DMS79 treated with DMSO at 0.1 percent for 48 hours (cell line): ENCODE results near the gene NEURL4.
A peak's percentile ranks its signal among the peaks of the same experiment; 100 is the strongest.
"Not testable (repeated sequence)": the region's sequence is repeated elsewhere in the genome, so short reads cannot be mapped to it uniquely, and the experiment has no call there.

Source experiments
- DNase-seq: peaks from one replicate; lab custom pipeline; 2025; lab: John Stamatoyannopoulos, UW

The NEURL4 gene

DNA sequence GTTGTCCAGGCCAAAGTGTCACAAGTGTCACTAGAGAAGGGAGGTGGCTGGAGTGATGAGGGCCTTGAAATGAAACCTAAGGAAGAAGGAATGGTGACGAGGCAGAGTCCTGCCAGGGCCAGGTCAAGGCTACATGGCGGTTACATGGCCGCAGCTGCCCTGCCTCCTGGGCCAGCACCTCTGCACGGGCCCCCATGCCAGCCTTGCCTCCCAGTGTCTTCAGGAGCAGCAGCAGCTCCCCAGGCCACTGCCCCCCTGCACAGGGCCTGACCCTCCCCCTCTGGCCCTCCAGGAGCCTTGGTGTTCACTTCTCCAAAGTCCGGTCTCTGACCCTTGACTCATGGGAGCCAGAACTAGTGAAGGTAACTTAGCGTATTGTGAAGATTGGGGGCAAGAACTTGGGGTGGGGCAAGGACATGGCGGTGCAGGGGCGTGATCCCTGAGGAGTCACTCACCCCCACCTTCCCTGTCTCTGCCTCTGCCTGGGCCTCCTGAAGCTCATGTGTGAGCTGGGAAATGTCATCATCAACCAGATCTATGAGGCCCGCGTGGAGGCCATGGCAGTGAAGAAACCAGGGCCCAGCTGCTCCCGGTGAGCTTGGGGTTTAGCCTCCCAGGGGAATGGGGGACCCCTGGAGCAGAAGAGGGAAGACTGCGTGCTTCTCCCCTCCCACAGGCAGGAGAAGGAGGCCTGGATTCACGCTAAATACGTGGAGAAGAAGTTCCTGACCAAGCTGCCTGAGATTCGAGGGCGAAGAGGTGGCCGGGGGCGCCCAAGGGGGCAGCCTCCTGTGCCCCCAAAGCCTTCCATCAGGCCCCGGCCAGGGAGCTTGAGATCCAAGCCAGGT, 18.7 kb upstream of the NEURL4 start:
- no peak for DNase-seq

DNA sequence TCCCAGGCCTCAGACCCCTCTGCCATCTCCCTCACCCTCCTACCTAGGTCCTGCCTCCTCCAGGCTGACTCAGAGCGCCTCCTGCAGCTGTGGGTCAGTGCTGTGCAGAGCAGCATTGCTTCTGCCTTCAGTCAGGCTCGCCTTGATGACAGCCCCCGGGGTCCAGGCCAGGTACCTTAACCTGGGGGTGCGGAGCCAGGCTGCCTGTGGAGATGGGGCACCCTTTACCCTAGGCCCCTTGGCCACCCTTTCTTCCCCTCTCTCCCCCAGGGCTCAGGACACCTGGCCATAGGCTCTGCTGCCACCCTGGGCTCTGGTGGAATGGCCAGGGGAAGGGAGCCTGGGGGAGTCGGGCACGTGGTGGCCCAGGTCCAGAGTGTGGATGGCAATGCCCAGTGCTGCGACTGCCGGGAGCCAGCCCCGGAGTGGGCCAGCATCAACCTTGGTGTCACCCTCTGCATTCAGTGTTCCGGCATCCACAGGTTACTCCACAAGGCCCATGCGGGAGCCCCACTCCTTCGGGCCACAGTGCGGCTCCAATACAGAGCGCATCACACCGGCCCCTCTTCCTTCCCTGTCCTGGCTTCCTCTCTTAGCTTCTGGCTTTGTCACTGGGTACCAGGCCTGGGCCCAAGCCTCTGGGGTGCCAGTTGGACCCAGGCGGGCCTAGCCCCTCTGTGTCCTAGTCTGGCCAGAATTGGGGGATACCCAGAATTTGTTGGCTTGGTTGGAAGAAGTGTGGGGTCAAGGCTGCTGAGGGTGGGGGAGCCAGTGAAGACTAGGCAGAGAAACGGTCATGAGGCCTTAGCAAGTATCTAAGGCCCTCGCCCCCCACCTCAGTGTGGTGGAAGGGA, 17.9 kb upstream of the NEURL4 start:
- DNase-seq, result no peak

DNA sequence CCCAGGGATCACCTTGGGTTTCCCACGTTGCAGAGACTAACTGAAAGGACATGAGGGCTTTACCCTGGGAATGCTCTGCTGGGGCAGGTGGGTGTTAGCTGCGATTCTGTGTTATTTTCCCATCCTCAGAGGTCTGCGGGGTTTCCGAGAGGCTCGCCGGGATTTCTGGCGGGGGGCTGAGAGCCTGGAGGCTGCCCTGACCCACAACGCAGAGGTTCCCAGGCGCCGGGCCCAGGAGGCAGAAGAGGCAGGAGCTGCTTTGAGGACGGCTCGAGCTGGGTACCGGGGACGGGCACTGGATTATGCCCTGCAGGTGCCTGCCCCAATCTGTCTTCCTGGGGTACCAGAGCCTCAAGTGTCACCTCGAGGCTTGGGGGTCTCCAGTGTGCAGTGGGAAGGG, 14.1 kb upstream of the NEURL4 start:
- no peak for DNase-seq

DNA sequence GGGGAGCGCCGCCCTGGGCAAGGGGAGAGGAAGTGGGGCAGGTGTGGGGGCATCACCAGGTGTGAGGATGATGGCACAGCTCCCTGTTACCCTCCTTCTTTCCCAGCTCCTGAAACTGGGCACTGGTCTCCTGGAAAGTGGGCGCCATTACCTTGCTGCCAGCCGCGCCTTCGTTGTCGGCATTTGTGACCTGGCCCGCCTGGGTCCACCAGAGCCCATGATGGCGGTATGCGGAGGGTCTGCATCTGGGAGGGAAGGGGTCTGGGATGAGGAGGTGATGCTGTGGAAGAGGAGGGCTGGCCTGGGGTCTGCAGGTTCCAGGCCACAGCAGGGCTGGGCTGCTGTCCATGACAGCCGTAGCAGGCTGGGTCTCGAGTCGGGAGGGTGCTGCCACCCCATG, 12.7 kb upstream of the NEURL4 start:
- DNase-seq, result no peak

DNA sequence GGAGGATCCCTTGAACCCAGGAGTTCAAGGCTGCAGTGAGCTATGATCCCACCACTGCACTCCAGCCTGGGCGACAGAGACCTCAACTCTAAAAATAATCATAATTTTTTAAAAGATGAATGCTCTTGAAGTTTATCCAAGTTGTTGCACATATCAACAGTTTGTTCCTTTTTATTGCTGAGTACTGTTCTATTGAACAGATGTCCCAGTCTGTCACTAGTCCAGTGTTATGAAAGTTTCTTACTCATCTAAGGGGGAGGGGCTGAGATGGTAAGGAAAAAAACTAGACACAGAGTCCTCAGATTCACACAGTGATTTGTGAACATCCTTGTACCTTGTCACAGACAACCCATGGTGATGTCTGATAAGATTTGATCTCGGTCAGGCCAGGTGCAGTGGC, 11.0 kb upstream of the NEURL4 start:
- DNase-seq, result no peak

DNA sequence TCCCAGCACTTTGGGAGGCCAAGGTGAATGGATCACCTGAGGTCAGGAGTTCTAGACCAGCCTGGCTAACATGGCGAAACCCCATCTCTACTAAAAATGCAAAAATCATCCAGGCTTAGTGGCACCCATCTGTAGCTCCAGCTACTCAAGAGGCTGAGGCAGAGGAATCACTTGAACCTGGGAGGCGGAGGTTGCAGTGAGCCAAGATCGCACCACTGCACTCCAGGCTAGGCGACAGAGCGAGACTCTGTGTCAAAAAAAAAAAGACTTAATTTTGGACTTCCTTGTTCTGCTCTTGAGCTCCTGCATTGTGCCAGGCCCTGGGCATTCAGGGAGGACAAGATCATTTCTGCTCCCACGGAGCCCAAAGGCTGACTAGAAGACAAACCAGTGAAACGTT, 8.5 kb upstream of the NEURL4 start:
- not testable (repeated sequence) for DNase-seq

DNA sequence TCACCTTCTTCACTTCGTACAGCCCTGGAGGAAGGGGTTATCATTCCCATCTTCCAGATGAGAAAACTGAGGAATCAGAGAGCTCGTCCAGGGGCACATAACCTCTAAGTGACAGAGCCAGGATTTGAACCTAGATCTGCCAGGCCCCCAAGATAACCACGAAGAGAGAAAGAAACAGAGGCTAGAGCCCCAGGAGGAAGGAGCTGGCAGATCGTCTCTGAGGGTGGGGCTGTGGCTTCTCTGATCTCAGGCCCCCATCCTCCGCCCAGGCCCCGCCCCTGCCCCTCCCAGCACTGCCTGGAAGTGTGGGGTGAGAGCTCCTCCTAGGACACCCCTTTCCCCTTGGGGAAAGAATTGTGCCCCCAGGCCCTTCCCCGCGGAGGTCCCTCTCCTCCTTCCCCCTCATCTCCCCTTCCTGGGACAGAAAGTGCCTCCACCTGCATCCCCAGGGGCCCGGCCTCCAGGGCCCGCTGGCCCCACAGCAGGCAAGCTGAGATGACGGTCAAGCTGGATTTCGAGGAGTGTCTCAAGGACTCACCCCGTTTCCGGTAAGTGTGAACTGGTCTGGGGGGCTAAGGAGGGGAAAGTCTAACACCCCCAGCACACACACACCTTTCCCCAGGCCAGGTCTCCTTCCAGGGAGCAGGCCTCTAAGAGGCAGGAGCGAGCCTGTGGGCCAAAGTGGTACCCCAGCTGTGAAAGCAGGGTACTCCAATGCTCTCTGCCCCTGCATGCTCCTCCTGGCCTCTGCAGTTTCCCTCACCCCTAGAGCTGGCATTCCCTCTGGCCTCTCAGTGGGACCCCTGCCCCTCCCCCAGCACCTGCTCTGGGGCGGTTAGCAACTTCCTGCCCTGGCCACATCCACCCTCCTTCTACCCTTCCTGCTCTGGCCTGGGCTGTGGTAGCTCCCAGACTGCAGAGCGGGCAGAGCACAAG, 7.4 kb upstream of the NEURL4 start, which contains the start of gene ACAP1:
ACAP1 (plus strand) TSS at position 290 of the 936 bp plus-strand sequence; CDS start at position 496, 206 bp downstream.
- DNase-seq, result no peak

DNA sequence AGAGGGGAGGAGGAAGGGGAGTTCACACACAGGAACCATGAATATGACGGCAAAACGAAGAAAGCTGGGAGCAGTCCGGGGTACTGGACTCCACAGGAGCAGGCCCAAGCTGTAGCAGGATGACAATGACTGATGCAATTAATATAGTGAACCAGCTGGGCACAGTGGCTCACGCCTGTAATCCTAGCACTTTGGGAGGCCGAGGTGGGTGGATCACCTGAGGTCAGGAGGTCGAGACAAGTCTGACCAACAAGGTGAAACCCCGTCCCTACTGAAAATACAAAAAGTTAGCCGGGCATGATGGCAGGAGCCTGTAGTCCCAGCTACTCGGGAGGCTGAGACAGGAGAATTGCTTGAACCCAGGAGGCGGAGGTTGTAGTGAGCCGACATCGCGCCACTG, 6.6 kb upstream of the NEURL4 start:
- DNase-seq, result not testable (repeated sequence)

DNA sequence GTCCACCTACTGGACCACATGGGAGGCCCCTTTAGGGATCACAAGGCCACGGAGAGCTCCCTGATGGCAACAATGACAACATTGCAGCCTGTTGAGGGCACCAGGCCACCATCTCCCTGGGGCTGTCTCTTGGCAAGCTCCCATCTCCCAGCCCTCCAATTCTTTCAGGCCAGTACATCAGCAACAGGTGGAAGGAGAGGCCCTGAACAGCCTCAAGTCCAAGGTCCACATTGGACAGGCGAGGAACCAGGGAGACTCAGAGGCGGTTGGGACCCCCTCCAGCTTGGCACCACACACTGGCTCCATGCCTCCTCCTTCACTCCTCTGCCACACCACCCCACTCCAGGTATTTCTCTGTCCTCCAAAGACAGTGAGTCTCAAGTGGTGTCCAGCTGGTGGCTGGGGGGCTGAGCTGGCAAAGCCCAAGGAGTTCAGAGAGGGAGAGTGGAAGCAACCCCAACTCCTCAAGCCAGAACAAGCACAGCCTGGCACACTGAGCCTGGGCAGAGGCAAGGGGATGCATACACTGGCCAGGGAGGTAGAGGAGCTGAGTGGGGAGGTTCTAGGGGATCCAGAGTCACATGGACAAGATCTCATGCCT, 5.9 kb upstream of the NEURL4 start:
- no peak for DNase-seq

DNA sequence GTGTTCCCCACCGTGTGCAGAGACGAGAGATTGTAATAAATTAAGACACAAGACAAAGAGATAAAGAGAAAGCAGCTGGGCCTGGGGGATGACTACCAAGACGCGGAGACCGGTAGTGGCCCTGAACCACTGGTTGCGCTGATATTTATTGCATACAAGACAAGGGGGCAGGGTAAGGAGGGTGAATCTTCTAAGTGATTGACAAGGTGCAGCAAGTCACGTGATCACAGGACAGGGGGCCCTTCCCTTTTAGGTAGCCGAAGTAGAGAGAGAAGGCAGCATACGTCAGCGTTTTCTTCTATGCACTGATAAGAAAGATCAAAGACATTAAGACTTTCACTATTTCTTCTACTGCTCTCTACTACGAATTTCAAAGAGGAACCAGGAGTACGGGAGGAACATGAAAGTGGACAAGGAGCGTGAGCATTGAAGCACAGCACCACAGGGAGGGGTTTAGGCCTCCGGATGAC, 3.5 kb upstream of the NEURL4 start:
- not testable (repeated sequence) for DNase-seq

DNA sequence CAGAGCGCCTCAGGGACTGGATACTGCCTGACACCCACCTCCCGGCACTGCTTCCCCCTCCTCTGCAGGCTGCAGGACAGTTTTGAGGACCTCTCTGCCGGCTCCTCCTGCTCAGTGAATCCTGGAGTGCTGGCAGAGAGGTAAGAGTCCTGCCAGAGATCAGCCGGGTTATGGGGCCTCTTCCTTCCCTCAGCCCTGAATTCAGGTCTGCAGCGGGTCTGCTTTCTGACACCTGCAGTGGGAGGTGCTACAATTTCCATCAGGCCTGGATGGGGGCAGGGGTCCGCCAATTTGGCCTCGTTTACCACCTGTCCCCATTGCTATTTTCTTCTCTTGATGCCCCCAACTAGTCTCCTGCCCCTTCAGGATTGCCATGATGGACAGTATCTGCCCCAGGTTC, 3.0 kb upstream of the NEURL4 start:
- DNase-seq, result no peak

DNA sequence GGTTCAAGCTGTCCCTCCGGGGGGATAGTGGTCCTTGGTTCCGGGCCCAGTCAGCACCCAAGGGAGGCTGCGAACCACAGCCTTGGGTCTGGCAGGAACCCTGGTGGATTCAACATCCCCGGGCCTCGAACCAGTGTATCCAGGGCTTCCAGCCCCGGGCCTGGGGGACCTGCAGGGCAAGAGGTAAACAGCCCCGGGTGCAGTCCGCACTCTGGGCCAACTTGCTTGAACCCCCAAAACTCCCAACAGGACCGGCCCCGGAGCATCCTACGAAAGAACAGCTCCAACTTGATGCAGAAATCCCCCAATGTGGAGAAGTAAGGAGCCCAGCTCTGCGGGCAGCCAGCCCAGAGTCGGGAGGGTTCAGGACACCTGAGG, 1.5 kb upstream of the NEURL4 start:
- no peak for DNase-seq

DNA sequence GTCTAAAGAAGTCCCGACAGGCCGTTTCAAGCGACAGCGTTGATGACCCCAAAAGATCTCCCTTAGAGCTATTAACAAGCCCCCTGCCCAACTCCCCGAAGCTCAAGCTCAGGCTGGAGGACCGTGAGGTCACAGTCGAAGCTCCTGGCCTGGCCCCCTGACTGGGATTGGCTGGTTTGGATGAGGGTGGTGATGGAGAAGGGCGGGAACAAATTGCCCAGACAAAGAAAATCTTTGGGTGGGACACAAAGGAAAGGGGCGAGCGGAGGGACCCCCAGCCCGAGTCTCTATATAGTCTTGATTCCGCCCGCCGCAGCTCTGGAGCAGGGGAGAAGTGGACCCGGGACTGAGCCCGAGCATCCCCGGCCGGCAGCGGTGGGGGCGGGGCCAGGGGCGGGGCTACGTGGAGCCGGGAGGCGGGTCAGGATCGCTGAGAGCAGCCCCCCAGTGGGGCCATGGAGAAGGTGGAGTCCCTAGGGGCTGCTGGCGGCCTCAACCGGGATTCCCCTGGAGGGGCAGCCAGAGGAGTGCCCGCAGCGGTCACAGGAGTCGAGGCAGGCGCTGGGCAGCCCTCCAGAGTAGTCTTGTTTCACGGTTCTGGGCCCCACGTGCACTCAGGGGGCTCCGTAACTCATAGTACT, 982 bp upstream of the NEURL4 start:
- DNase-seq, result peak; percentile 82

DNA sequence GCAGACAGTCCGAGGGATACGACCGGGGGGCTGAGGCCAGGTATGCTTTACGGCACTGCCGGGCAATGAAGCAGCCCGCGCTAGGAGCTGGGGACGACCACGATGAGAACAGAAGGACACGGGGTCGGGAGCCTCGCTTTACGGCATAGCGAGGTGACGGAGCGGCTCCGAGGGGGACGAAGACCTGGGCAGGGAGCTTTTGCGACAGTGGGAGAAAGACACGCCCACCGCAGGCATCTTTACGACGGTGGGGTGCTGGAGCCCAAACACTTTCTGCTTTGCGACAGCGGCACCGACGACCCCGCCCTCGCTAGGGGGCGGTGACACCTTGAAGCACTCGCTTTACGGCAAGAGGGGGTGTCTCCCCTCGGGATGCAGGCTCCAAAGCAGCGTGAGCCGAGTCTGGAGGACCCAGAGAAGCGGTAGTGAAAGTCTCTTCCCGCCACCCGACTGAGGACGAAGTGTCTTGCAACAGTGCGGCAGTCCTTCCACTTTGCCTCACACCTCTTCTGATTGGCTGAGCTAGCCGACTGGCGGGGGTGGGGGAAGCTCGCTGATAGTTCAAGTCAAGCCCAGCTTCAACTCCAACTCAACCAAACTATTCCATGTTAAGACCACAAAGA, 350 bp upstream of the NEURL4 start:
- peak; percentile 97 for DNase-seq

DNA sequence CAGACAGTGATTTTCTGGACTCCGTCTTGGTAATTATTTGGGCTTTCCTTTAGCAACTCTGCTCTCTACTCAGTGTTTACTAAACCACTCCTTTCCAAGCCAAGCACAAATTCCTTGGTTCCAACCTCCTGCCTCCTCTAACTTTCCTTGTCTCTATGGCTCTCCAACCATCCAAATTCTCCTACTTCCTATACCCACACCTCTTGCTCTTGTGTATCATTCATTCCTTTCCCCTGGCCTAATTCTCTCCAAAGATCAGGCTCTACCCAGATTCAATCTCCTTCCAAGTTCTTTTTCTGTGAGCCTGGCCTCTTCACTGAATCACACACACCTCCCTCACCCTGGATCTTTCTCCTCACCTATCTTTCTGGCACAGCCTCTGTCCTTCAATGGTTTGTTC, 1.1 kb downstream of the NEURL4 start:
- DNase-seq, result no peak

DNA sequence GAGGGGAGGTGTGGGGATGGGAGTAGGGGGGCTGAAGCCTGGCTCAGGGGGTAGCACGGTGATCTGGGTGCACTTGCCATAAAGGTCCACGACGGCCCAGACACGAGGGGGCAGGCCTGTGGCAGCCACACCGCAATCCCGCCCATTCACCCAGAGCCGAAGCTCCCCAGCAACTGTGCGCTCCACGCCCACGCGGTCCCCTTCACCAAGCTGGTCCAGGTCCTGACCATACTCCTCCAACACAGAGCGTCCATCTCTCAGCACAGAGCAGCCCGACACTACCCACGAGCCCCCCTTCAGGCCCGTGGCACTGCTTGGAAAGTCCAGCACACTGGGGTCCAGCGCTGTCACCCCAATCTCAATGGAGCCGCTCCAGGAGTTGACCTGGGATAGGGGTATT, 1.6 kb downstream of the NEURL4 start:
- no peak for DNase-seq

DNA sequence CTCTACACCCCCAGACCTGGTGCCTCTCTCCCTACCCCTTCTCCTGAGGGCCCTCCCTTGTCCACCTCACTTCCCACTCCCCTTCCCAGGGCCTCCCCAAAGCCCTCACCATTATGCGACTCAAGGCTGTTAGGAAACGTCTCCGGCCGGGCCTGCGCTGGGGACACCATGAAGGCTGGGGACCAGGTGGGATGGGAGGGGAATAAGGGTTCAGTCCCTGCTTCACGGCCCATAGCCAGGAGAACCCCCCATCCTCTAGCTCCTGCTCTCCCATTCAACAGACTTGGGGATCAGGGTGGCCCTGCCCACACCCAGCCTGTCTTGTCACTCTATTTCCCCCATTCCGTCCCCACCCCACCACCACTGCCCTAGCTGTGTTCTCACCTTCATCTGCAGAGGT, 2.1 kb downstream of the NEURL4 start:
- DNase-seq, result no peak

DNA sequence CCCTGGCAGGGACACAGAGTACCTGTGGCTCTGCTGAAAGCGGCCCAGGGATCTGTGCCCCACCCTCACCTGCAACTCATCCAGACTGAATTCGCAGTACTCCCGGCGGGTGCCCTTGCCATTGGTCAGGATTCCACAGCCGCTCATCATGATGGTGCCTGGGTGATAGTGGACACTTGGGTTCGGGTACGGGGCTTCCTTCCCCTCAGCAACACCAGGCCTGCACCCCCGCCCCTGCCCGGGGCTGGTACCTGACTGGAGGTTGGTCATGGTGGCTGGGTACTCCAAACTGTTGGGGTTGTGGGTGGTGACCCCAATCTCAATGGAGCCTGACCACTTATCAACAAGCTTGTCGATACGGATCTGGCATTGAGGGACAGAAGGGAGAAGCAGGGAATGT, 2.9 kb downstream of the NEURL4 start:
- no peak for DNase-seq

DNA sequence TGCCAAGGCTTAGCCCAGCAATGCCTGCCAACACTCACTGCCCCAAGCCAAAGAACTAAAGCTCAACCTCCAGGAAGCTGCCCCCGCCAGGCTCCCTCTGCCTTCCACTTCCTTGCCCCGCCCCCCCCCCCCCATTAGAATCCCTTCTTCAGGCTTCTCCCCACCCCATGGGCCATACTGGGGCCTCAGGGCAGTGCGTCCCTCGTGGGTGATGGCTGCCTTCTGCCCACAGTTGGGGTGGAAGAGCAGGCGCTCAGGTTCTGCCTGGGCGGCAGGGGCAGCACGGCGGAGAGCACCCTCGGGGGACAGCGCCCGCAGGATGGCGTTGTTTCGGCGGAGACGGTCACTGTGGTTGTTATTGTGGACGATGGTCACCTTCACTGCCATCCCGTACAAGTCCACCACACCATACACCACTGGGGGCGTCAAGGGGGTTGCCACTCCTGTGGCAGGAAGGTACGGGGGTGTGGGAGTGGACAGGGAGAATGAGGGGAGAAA, 4.1 kb downstream of the NEURL4 start:
- DNase-seq, result no peak

DNA sequence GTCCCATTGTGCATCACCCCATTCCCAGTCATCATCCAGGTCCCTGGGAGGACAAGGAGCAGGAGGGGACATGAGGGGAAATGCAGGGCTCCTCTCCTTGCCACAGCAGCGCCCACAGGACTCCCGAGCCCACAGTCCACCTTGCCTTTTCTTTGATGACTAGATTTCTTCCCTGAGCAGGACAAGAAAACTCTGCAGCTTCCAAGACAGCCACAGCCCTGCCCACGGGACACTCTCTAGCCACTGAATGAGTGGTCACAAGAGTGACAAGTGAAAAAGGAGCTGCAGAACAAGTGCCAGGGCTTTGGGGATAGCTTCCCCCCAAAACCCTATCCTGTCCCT, 4.7 kb downstream of the NEURL4 start:
- no peak for DNase-seq
